Cardiac fibroblast (primary cell): ENCODE results near the gene USP28.

ENCODE experiments used
- DNase-seq, 2 donors: peaks; one replicate each; pipeline versions ENCODE4 v3.0.0 to v3.0.0-alpha.2; 2010; ENCODE audit warnings: low read depth in 2 of 2
- H3K4me3 ChIP-seq, 2 donors: replicated peaks in 1 of 2; 1 replicate in 1 of 2; 2 replicates in 1 of 2; pipeline ENCODE4 v1.5.1; 2011; ENCODE audit warnings: low read depth in 2 of 2, low read length in 2 of 2, mild to moderate bottlenecking in 2 of 2, moderate library complexity in 1 of 2
- TF ChIP-seq, protein P1 (sequence below): IDR thresholded peaks from one replicate; pipeline ENCODE4 v1.5.1; 2011; ENCODE audit warnings: low read depth, mild to moderate bottlenecking, low read length, inconsistent platforms

The USP28 gene

DNA sequence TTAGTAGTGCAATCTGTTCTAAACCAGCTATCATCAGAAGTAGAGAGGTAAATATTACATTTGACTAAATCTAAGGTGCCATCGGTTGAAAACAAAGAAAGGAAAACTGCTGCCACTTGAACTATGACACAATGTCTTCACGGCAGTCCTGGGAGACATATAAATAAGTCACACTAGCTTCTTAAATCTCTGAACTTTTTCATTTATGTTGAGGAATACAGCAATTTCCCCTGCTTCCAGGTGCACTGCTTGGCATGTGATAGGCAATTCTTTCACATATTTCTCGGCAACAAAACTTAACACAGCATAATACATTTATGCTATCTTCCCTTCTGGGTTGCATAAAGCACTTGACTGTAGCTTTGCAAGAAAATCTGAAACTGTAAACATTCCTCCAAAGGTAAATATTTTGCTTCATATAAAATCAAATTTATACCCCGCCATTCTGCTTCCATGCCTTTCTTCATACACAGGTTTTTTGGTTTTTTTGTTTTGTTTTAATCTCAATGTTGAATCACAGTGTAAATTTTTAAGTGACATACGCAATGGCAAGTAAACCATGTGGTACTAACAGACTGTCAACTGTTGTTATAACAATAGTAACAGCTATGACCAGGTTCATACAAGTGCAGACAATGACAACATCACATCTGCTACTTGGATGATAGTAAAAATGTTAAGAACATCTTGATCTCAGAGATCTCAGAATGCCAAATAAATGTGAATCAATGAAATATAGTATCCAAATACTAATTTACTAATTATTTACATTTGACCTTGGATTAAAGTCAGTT is 18.2 kb downstream of the USP28 start:
- no peak overlapping the region for H3K4me3 ChIP-seq
- no peak for DNase-seq
- TF ChIP-seq, protein P1, sequence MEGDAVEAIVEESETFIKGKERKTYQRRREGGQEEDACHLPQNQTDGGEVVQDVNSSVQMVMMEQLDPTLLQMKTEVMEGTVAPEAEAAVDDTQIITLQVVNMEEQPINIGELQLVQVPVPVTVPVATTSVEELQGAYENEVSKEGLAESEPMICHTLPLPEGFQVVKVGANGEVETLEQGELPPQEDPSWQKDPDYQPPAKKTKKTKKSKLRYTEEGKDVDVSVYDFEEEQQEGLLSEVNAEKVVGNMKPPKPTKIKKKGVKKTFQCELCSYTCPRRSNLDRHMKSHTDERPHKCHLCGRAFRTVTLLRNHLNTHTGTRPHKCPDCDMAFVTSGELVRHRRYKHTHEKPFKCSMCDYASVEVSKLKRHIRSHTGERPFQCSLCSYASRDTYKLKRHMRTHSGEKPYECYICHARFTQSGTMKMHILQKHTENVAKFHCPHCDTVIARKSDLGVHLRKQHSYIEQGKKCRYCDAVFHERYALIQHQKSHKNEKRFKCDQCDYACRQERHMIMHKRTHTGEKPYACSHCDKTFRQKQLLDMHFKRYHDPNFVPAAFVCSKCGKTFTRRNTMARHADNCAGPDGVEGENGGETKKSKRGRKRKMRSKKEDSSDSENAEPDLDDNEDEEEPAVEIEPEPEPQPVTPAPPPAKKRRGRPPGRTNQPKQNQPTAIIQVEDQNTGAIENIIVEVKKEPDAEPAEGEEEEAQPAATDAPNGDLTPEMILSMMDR, result no peak

DNA sequence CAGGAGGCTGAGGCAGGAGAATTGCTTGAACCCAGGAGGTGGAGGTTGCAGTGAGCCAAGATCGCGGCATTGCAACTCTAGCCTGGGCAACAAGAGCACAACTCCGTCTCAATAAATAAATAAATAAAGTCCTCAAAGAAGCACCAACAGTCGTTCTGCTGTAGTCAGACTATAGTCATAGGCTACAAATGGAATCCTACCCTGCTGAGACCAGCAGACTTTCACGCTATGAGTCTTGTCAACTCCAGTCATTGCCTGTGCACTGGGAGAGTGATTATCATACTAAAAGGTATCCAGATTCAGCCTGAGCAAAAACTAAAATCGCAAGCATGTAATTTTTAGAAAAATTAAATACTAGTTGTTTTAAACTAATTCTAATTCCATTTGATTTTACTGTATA is 19.6 kb downstream of the USP28 start:
- no peak for DNase-seq
- TF ChIP-seq, protein P1, result no peak
- no peak overlapping the region for H3K4me3 ChIP-seq

DNA sequence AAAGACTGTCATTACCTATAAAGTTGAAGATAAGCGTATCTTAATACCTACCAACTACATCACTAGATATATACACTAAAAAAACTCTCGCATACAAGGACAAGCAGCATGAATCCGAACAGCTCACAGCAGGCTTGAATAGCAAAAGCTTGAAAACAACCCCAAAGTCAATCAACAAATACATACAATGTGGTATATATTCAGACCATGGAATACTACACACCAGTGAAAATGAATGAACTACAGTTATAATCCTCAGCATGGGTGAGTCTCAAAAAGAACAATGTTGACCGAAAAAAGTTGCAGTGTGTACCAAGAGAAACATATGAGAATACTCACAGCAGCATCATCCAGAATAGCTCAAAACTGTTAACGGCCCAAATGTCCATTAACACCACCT is 25.2 kb downstream of the USP28 start:
- TF ChIP-seq, protein P1, result no peak
- no peak overlapping the region for H3K4me3 ChIP-seq
- DNase-seq, result no peak

DNA sequence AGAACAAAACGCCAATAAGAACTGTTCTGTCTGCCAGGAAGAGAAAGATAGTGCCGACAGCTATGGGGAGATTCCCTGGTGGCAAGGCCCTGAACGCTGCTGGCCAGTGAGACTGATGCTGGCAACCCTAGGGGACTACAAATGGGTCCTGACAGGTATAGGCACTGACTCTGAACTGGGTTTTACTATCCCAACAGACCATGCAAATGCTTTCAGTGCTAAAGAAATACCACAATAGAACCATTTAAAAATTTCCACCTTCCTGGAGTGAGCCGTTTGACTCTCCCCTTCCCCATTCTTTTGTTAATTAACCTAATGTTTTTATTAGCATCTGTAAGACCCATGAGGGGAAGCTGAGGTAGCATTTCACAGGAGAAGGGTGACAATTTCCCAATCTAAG is 25.7 kb downstream of the USP28 start:
- H3K4me3 ChIP-seq, result no peak overlapping the region
- TF ChIP-seq, protein P1, result no peak
- DNase-seq, result no peak

DNA sequence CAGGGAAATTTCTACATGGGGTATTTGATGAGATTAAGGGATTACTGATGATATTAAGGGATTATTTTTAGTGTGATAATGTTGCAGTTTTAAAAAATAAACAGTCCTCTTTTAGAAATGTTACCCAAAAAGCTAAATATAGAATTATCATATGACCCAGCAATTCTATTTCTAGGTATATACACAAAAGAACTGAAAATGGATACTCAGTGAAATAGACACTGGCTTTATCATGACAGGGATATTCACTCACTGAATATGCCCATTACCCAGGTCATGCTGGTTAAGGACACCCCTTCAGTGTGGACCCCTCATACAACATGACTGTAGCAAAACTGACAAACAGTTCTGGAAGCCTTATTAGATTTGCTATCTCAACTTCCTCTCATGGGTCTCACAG is 27.8 kb downstream of the USP28 start:
- TF ChIP-seq, protein P1, result no peak

DNA sequence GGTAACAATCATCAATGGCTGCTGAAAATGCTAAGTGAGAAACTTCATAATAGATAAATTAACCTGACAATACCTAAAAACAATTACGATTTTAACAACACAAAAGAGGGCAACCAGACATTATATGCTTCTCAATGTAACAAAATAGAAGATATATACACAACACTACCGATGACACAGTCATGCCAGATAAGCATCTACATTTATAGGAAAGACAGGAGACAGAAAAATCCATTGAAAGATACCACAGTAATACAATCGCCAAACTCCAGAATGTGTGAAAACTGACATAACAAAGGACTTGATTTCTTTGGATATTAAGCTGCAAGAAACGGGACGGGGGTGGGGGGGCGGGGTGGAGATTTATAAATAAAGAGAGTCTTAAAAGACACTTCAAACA is 28.3 kb downstream of the USP28 start:
- TF ChIP-seq, protein P1, result no peak
- no peak for DNase-seq
- H3K4me3 ChIP-seq, result no peak overlapping the region

More for the DNA sequence above, 27.8 kb downstream of the USP28 start:
- no peak overlapping the region for H3K4me3 ChIP-seq
- DNase-seq, result no peak

DNA sequence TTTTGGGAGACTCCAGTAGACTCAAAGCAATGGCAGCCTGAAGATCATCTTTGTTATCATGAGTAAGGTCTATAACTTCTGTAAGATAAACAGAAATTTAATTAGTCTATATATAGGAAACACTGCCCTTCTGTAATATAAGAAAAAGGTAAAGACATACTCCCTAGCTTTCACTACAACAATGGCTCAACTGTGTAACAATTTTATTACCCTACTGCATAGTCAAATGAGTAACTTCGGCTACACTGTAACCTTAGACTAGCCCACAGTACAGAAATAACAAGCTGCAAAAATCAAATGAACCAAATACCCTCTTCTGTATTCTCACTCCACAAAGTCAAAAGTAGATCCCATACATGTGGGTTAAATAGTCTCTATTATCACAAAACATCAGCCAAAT is 33.7 kb downstream of the USP28 start:
- TF ChIP-seq, protein P1, result no peak
- DNase-seq, result no peak
- no peak overlapping the region for H3K4me3 ChIP-seq
